GM23338 (cell line): ENCODE measurements around the gene PLEKHM2. TPM values are rescaled to one million over a fixed set of nuclear protein-coding genes. Genes with fewer than 3 reads are reported as not detected.
A peak's percentile ranks its signal among the peaks of the same experiment; 100 is the strongest.

Source experiments
- ATAC-seq: fragments of 200-7000 bp; cut with Tn5 transposase; 3 replicates; pipeline ENCODE4 v1.9.1; 2020
- DNase-seq: peaks from one replicate; pipeline ENCODE4 v3.0.0-alpha.2; 2015; ENCODE audit warnings: low spot score
- H2AFZ ChIP-seq: fragments of 200-600 bp; sonication (generic); 2 replicates; pipeline ENCODE4 v1.8.0; 2016; ENCODE audit warnings: antibody characterized with exemption, mild to moderate bottlenecking, moderate library complexity
- H3F3A ChIP-seq: fragments of 200-600 bp; sonication (generic); replicated peaks from 2 replicates; pipeline ENCODE4 v1.8.0; 2017; ENCODE audit warnings: antibody characterized with exemption, mixed run types, low read depth
- H3K27ac ChIP-seq: fragments of 200-600 bp; sonication (generic); 2 replicates; pipeline ENCODE4 v1.6.1; 2016; ENCODE audit warnings: low read depth
- H3K27me3 ChIP-seq: fragments of 200-600 bp; sonication (generic); 2 replicates; pipeline ENCODE4 v1.8.0; 2016; ENCODE audit warnings: mild to moderate bottlenecking, mixed run types, moderate library complexity; ENCODE audit not compliant: insufficient read depth
- H3K36me3 ChIP-seq: fragments of 200-600 bp; sonication (generic); 2 replicates; pipeline ENCODE4 v1.8.0; 2016; ENCODE audit warnings: mild to moderate bottlenecking; ENCODE audit not compliant: insufficient read depth
- H3K4me1 ChIP-seq: fragments of 200-600 bp; sonication (generic); 2 replicates; pipeline ENCODE4 v1.8.0; 2016; ENCODE audit warnings: mild to moderate bottlenecking, moderate library complexity; ENCODE audit not compliant: insufficient read depth
- H3K4me2 ChIP-seq: fragments of 200-600 bp; sonication (generic); 2 replicates; pipeline ENCODE4 v1.7.1; 2017; ENCODE audit warnings: mixed run types
- H3K4me3 ChIP-seq: fragments of 200-600 bp; sonication (generic); 2 replicates; pipeline ENCODE4 v1.6.1; 2016; ENCODE audit warnings: mixed run types
- H3K79me2 ChIP-seq: fragments of 200-600 bp; sonication (generic); replicated peaks from 2 replicates; pipeline ENCODE4 v1.8.0; 2017; ENCODE audit warnings: mild to moderate bottlenecking; ENCODE audit not compliant: insufficient read depth
- H3K9me2 ChIP-seq: fragments of 200-600 bp; sonication (generic); 2 replicates; pipeline ENCODE4 v1.8.0; 2017; ENCODE audit not compliant: insufficient read depth
- H4K20me1 ChIP-seq: fragments of 200-600 bp; sonication (generic); replicated peaks from 2 replicates; pipeline ENCODE4 v1.8.0; 2017; ENCODE audit warnings: mild to moderate bottlenecking; ENCODE audit not compliant: insufficient read depth
- H3K27ac Mint-ChIP-seq: 2 replicates; pipeline ENCODE4 v1.8.0; 2020; ENCODE audit warnings: inconsistent platforms, mild to moderate bottlenecking, moderate library complexity, mixed read lengths
- H3K27me3 Mint-ChIP-seq: 3 replicates; pipeline ENCODE4 v1.8.0; 2022; ENCODE audit warnings: low read depth, mild to moderate bottlenecking, moderate library complexity, mixed read lengths, inconsistent platforms; ENCODE audit not compliant: insufficient read depth, poor library complexity
- H3K36me3 Mint-ChIP-seq: 3 replicates; pipeline ENCODE4 v1.8.0; 2021; ENCODE audit warnings: low read depth, mild to moderate bottlenecking, inconsistent platforms, moderate library complexity, mixed read lengths
- H3K4me1 Mint-ChIP-seq: 3 replicates; pipeline ENCODE4 v1.8.0; 2020; ENCODE audit warnings: mild to moderate bottlenecking, inconsistent platforms, mixed read lengths
- H3K4me3 Mint-ChIP-seq: 3 replicates; pipeline ENCODE4 v1.8.0; 2021; ENCODE audit warnings: moderate library complexity, mild to moderate bottlenecking, inconsistent platforms, mixed read lengths
- H3K9me3 Mint-ChIP-seq: 3 replicates; pipeline ENCODE4 v1.8.0; 2020; ENCODE audit warnings: moderate library complexity, mild to moderate bottlenecking, inconsistent platforms, mixed read lengths
- CTCF ChIP-seq, 2 experiments: fragments of 200-600 bp in 1 of 2; sonication (generic) in 1 of 2; conservative IDR thresholded peaks; 2 replicates each; pipeline versions ENCODE4 v1.5.1 to v1.6.1; 2016 to 2017; ENCODE audit warnings: antibody characterized with exemption in 2 of 2, low read depth in 2 of 2, mild to moderate bottlenecking in 2 of 2, moderate library complexity in 1 of 2
- ETS1 ChIP-seq: IDR thresholded peaks from 2 replicates; pipeline ENCODE4 v1.6.1; 2016; ENCODE audit warnings: antibody characterized with exemption
- EZH2phosphoT487 ChIP-seq: fragments of 200-600 bp; sonication (generic); IDR thresholded peaks from one replicate; pipeline ENCODE4 v1.8.1; 2018; ENCODE audit warnings: antibody characterized with exemption; ENCODE audit not compliant: unreplicated experiment
- JUNB ChIP-seq: IDR thresholded peaks from one replicate; pipeline ENCODE4 v1.6.1; 2016; ENCODE audit warnings: antibody characterized with exemption; ENCODE audit not compliant: unreplicated experiment
- NANOG ChIP-seq: IDR thresholded peaks from 2 replicates; pipeline ENCODE4 v1.6.1; 2016; ENCODE audit warnings: antibody characterized with exemption, borderline replicate concordance
- STAT1 ChIP-seq: IDR thresholded peaks from one replicate; pipeline ENCODE4 v1.6.1; 2016; ENCODE audit warnings: antibody characterized with exemption; ENCODE audit not compliant: unreplicated experiment
- ZNF114 ChIP-seq: fragments of 250-450 bp; sonication (Bioruptor Pico); IDR thresholded peaks from 2 replicates; pipeline ENCODE4 v1.5.0; 2020; ENCODE audit warnings: mild to moderate bottlenecking, moderate library complexity
- ZNF331 ChIP-seq: fragments of 250-450 bp; sonication (Bioruptor Pico); IDR thresholded peaks from 2 replicates; pipeline ENCODE4 v1.5.0; 2020; ENCODE audit warnings: low read depth, mild to moderate bottlenecking, moderate library complexity
- ZNF462 ChIP-seq: fragments of 250-450 bp; sonication (Bioruptor Pico); IDR thresholded peaks from 2 replicates; pipeline ENCODE4 v1.5.0; 2020; ENCODE audit warnings: mild to moderate bottlenecking, moderate library complexity
- polyA plus RNA-seq: library from polyadenylated mRNA; unstranded; fragments of >200 nt; fragmentation: Nextera tagmentation; extraction: Ambion mirVana; gene quantifications from 2 replicates; pipeline ENCODE4 v1.2.1, GENCODE V29; 2016
- total RNA-seq: library from RNA; depleted of rRNA; stranded (reverse); fragments of >200 nt; shearing (Covaris generic); gene quantifications from 2 replicates; pipeline ENCODE4 v1.2.3, GENCODE V29; 2014

PLEKHM2 gene
- total and polyA plus RNA-seq, 2 experiments from 2014 or later, result 11.2 to 40.0 TPM

GRCh38 chr1:15639931-15640330 is 44.2 kb upstream of the PLEKHM2 start (continued):
- TF ChIP-seq ZNF462 (CRISPR knock-in tag), result no peak

GRCh38 chr1:15640667-15641066 is 43.5 kb upstream of the PLEKHM2 start:
- Mint-ChIP-seq H3K36me3 (peaks cover 82% of the 10 kb centered on the region), H3K9me3 (no peaks in the 10 kb centered on the region), H3K4me1 (no peaks in the 10 kb centered on the region), H3K27ac (no peak overlapping the region), H3K27me3 (peaks cover 3% of the 10 kb centered on the region), H3K4me3 (no peak overlapping the region; the same call in 2 of the 3 replicates)
- Histone ChIP-seq H3K79me2 (peaks cover 12% of the 10 kb centered on the region), H3F3A (peaks cover 12% of the 10 kb centered on the region; the same call in 1 of the 2 replicates), H3K36me3 (peaks cover 52% of the 10 kb centered on the region), H3K27me3 (no peaks in the 10 kb centered on the region), H3K27ac (peak overlapping the region; percentile 14; the same call in 1 of the 2 replicates), H2AFZ (no peak overlapping the region), H4K20me1 (peaks cover 20% of the 10 kb centered on the region), H3K4me1 (no peaks in the 10 kb centered on the region), H3K4me3 (no peak overlapping the region), H3K9me2 (no peaks in the 10 kb centered on the region), H3K4me2 (no peak overlapping the region)
- ATAC-seq, result no peak
- TF ChIP-seq CTCF (conservative IDR thresholded peaks at IDR 0.05; ENCODE audit: low read depth in 2 of 2) (no peak), EZH2phosphoT487 (no peak), ETS1 (no peak), STAT1 (no peak), ZNF114 (CRISPR knock-in tag) (no peak), ZNF331 (no peak), NANOG (no peak), JUNB (no peak)
- no peak for DNase-seq
